GM04503 (cell line): Measurements from ENCODE around the gene B4GALNT1.
"Not testable (repeated sequence)": the region's sequence is repeated elsewhere in the genome, so short reads cannot be mapped to it uniquely, and the experiment has no call there.

Experiments
- DNase-seq: peaks from one replicate; pipeline ENCODE4 v3.0.0-alpha.2; 2012; ENCODE audit warnings: low read depth

B4GALNT1 gene

GRCh38 chr12:57637364-57637763, 4.4 kb upstream of the B4GALNT1 start:
- no peak for DNase-seq

- not testable (repeated sequence) for DNase-seq
These were observed 3.7 kb upstream of the B4GALNT1 start for GRCh38 chr12:57636731-57637130.

GRCh38 chr12:57632073-57632957, 686 bp downstream of the B4GALNT1 start:
- no peak for DNase-seq

GRCh38 chr12:57631566-57632072, 1.4 kb downstream of the B4GALNT1 start:
- DNase-seq: no peak

- no peak for DNase-seq
These were observed 2.0 kb downstream of the B4GALNT1 start for GRCh38 chr12:57630891-57631433.

GRCh38 chr12:57629897-57630471, 3.0 kb downstream of the B4GALNT1 start:
- no peak for DNase-seq

GRCh38 chr12:57628280-57629191, 4.5 kb downstream of the B4GALNT1 start:
- DNase-seq: no peak

- no peak for DNase-seq
These were observed 5.3 kb downstream of the B4GALNT1 start for GRCh38 chr12:57627501-57628279.

GRCh38 chr12:57626921-57627445, 6.0 kb downstream of the B4GALNT1 start:
- no peak for DNase-seq

GRCh38 chr12:57626111-57626920, 6.7 kb downstream of the B4GALNT1 start:
- DNase-seq: no peak

GRCh38 chr12:57625261-57626032, 7.6 kb downstream of the B4GALNT1 start:
- DNase-seq: no peak

- DNase-seq: no peak
These were observed 8.4 kb downstream of the B4GALNT1 start for GRCh38 chr12:57624441-57625220.

- no peak for DNase-seq
These were observed 9.1 kb downstream of the B4GALNT1 start for GRCh38 chr12:57623811-57624390.

GRCh38 chr12:57623385-57623784, 9.6 kb downstream of the B4GALNT1 start:
- DNase-seq: no peak

- no peak for DNase-seq
These were observed 10.4 kb downstream of the B4GALNT1 start for GRCh38 chr12:57622293-57623245.

- DNase-seq: no peak
These were observed 11.3 kb downstream of the B4GALNT1 start for GRCh38 chr12:57621497-57622292.
